ENCODE data around the gene WDHD1.
A peak's percentile ranks its signal among the peaks of the same experiment; 100 is the strongest.
"Not testable (repeated sequence)": the region's sequence is repeated elsewhere in the genome, so short reads cannot be mapped to it uniquely, and the experiment has no call there.

WDHD1 gene

GRCh38 chr14:54902143-54902520 is 124.8 kb downstream of the WDHD1 start:
- no peak for TF ChIP-seq CTCF (conservative IDR thresholded peaks at IDR 0.05)
- peak overlapping the region; percentile 83 for H3K27ac ChIP-seq

GRCh38 chr14:54901380-54902142 is 125.3 kb downstream of the WDHD1 start:
- no peak for TF ChIP-seq CTCF (conservative IDR thresholded peaks at IDR 0.05)
- peak overlapping the region; percentile 83 for H3K27ac ChIP-seq

GRCh38 chr14:54899573-54899972 is 127.3 kb downstream of the WDHD1 start:
- no peak for TF ChIP-seq CTCF (conservative IDR thresholded peaks at IDR 0.05)
- H3K27ac ChIP-seq = no peak overlapping the region

- H3K27ac ChIP-seq = not testable (repeated sequence)
Measured at GRCh38 chr14:54897809-54898555, 128.9 kb downstream of the WDHD1 start.

- no peak for TF ChIP-seq CTCF (conservative IDR thresholded peaks at IDR 0.05)
- H3K27ac ChIP-seq = no peak overlapping the region
Measured at GRCh38 chr14:54895683-54896082, 131.2 kb downstream of the WDHD1 start.

GRCh38 chr14:54894995-54895394 is 131.9 kb downstream of the WDHD1 start:
- no peak for TF ChIP-seq CTCF (conservative IDR thresholded peaks at IDR 0.05)
- H3K27ac ChIP-seq = no peak overlapping the region

GRCh38 chr14:54893151-54893760 is 133.6 kb downstream of the WDHD1 start:
- H3K27ac ChIP-seq = no peak overlapping the region
- peak; percentile 81 for TF ChIP-seq CTCF (conservative IDR thresholded peaks at IDR 0.05)

Measured in VCaP (cell line).